Inferior parietal cortex (tissue), 1 donor: ENCODE results near the gene GABBR2.

Experiments used
- DNase-seq: peaks from one replicate; pipeline ENCODE4 v3.0.0-alpha.2; 2016; ENCODE audit errors: extremely low spot score

GABBR2 gene

GRCh38 chr9:98634685-98635336 is 73.9 kb downstream of the GABBR2 start:
- no peak for DNase-seq

DNA sequence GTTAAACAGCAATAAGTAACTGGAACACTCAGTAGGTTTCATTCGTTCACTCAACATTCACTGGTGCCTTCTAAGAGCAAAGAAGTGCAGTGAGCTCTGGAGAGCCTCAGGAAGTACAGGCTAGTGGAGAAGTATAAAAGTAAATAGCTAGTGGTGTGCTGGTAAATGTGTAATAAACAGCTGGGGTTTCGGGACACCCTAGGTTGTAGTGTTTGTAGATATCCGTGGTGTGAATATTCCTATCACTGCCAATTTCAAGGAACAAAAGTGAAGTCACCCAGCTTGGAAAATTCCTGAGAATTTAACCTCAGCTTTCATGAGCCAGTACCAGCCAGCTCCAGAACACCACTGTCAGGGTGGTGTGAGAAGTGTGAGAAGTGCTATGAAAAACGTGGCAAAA is 75.9 kb downstream of the GABBR2 start:
- DNase-seq, result no peak

DNA sequence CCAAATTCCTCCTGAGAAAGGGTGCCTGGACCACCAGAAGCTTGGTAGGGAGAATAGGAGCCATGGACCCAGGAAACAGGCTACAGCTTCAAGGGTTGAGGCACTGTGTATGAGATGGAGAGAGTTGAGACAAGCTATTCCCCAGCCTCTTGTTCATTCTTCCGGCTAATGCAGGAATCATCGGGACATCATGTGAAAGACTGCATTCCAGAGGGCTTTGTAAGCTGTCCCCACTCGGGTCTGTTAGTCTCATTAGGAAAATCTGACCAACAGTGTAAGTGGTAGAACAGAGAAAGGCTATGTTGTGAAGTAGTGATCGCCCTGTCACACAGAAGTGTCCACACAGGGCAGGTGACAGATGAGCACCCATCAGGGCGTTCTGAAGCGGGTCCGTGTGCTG is 81.4 kb downstream of the GABBR2 start:
- DNase-seq, result no peak

DNA sequence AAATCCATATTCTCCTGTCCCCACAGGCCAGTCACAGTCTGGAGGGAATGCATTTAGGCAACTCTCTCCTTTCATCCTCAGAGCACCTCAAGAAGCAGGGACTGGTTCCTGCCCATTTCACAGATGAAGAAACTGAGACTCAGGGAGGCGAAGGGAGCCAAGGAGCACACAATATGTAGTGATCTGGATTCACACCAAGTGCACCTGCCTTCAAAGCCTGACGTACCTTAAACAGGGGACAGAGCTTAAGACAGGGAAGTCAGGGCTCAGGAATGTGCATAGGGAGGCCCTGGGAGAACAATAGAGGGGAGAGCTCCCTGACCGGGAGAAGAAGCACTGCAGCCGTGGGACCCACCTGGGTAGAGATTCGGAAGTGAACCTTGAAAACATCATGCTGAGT is 83.0 kb downstream of the GABBR2 start:
- DNase-seq, result no peak

DNA sequence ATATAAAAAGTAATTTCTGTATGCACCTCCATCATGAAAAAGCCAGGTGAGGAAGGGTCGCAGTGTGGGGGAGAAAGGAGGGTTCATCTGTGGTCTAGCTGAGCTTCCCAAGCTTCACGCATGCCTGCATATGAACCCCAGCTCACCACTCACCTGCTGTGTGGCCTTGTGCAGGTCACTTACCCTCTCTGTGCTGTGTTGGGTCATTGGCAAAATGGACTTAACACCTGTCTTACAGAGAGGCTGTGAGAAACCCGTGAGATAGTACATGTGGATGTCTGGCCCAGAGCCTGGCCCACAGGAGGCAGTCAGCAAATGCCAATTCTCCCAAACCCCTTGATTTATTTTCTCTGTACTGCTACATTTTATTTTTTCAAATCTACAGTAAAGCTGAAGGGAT is 88.9 kb downstream of the GABBR2 start:
- no peak for DNase-seq

DNA sequence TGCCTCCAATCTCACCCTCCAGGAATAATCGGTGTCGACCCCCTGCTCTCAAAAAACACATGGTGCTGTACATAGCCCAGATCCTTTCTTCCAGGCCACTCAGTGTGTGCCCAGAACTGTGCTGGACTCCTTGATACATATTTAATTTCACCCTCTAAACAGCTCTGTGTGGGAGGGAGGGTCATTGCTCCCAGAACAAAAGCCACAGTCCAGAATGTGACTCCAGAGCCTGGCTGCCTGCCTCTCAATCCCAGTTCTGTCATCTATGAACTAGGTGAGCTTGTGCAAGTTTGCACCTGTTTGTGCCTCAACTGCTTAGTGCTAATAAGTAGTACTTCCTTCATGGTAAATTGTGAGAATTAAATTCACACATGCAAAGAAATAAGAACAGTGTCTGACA is 93.1 kb downstream of the GABBR2 start:
- DNase-seq, result no peak

DNA sequence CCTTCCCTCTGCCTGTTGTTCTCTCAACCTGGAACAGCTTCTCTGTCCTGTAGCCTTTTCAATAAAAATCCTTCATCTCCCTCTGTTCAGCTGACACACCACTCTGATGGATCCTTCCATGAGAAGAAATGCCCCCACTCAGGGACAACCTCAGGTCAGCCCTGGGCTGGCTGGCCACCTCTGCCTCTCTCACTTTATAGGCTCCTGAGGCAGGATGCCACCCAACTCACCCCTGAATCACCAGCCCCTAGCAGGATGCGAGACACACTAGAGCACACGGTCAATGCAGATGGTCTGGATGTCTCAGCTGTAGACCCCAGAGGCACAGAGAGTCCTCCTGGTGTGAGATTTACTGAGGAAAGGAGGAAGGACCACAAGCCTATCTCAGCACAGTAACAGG is 93.8 kb downstream of the GABBR2 start:
- no peak for DNase-seq

DNA sequence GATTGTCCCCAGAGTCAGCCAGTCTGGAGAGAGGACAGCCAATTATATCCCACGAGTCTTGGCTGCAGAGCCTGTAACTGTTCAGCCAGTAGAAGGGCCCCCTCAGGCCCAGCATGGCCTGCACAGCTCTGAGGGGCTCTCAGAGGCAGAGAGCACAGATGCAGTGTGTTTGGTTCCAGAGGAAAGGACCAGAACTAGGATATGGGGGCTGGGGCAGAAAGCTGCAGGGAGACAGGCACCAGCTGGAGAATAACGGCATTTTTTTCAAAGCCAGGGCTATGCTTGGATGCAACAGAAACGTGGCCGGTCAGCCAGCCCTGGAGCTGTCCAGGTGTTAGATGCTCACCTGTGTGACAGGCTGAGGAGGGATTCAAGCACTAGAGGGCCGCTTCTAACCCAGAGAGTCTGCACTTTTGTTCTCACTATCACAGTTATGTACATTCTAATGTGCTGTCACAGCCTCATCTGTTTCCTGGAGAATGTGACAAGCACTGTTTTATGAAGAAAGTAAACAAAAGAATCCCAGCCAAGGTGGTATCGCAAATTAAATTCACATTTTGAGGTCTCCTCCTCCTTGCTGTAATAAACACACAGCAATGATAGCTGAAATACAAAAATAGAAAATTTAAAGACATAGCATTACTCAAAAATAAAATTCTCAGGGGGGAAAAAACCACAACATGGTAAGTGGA is 96.5 kb downstream of the GABBR2 start:
- no peak for DNase-seq

- DNase-seq, result no peak
Measured at GRCh38 chr9:98611319-98611718, 97.4 kb downstream of the GABBR2 start.

DNA sequence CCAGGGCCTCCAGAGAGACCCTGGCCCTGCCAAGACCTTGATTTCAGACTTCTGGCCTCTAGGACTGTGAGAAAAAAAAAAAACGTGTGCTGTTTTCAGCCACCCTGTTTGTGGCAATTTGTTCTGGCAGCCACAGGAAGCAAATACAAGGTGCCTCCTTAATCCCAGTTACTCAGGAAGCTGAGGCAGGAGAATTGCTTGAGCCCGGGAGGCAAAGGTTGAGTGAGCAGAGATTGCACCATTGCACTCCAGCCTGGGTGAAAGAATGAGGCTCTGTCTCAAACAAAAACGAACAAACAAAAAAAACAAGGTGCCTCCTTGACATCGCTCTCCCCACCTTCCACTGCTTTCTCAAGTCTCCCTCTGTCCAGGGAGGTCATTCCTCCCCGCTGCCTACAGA is 98.0 kb downstream of the GABBR2 start:
- DNase-seq, result no peak

- DNase-seq, result no peak
Measured at GRCh38 chr9:98610211-98610610, 98.5 kb downstream of the GABBR2 start.

DNA sequence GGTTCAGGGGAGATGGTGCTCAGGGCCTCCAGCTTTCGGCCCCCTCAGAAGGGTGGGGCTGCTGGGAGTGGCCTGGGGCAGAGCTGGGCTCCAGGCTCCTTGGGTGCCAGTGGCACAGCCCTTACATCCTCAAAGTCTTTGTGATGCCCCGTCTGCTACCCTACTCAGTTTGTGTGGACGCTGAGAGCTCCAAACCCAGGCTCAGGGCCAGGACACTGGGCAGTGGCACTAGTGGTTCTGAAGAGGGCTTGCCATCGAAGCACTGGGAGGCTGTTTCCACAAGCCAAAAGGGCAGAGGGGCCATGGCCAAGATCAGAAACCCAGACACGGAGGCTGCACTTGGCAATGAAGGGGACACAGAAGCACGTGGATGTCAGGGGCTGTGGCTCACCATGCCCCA is 99.1 kb downstream of the GABBR2 start:
- DNase-seq, result no peak

- DNase-seq, result no peak
Measured at GRCh38 chr9:98607787-98608186, 100.9 kb downstream of the GABBR2 start.

GRCh38 chr9:98607152-98607551 is 101.6 kb downstream of the GABBR2 start:
- DNase-seq, result no peak

DNA sequence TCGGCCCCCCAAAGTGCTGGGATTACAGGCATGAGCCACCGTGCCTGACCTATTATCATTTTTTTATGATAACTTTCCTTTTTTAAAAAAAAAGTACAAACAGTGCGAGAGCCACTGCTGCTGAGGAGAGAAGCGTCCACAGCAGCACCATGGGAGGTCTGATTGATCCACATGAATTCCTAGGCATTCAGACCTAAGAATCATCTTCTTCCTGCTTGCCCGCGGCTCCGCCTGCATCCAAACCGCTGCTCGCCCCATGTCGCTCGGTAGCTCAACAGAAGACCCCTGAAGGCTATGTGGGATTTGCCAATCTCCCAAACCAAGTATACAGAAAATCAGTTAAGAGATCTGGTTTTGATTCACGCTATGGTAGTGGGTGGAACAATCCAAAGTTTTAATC is 102.0 kb downstream of the GABBR2 start:
- no peak for DNase-seq

DNA sequence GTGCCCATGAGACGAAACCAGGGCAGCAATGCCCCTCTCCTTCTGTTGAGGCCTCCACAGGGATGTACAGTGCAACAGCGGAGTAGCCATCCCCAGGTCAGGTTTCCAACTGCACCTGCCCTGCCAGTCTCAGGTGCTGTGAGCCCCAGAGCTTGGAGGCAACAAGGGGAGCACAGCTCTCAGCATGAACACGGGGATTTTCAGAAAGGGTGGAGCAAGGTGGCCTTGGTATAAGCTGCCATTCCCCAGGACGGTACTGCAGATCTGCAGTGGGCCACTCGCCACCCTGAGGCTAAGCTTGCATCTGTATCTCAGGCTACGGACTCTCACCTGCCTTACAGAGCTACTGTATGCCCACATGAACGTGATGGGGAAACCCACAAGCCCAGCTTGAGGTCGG is 103.6 kb downstream of the GABBR2 start:
- DNase-seq, result no peak

GRCh38 chr9:98603821-98604383 is 104.8 kb downstream of the GABBR2 start:
- peak; percentile 64 for DNase-seq

- DNase-seq, result no peak
Measured at GRCh38 chr9:98602839-98603500, 105.8 kb downstream of the GABBR2 start.

GRCh38 chr9:98600631-98601030 is 108.1 kb downstream of the GABBR2 start:
- DNase-seq, result no peak

DNA sequence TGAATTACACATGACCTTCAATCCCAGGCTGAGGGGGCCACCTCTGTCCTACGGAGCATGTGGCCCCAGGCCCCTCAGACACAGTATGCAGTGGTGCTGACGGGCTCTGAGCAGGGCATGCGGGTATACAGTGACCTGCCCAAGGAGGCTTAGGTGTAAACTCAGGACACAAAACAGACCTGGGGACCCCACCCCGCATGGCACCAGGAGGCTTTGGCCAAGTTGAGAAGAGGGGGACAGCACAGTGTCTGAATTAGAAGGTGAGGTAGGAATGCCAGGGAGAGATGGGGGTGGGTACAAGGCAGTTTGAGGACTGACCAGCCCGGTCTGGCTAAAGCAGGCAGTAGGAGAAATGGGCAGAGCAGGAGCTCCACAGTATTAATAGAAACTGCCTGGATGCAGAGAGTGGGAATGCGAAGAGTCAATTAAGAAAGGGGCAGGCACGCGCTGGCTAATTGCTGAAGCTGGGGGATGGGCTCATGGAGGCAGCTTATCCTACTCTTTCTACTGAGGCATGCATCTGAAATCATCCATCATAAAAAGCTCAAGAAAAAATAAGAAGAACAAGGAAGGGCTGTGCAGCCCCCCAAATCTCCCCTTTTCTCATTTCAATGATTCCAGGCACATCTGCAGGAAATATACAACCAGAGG is 109.0 kb downstream of the GABBR2 start:
- no peak for DNase-seq

DNA sequence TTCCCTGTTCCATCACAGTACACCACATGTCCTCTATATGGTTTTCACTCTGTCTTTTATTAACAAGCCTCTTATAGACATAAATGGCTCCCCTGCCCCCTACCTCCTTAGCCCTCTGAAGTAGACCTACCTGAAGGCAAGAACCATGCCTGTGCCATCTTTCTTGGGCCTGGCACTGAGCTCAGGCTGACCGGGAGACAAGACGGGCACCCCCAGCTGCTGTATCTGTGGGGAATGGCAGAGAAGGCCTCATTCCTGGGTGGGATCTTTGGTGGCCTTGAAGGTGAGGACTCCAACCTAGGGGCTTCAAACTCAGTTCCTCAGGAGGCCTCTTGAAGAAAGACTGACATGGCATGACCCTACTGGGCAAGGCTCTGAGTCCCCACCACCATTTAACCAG is 109.9 kb downstream of the GABBR2 start:
- DNase-seq, result no peak

DNA sequence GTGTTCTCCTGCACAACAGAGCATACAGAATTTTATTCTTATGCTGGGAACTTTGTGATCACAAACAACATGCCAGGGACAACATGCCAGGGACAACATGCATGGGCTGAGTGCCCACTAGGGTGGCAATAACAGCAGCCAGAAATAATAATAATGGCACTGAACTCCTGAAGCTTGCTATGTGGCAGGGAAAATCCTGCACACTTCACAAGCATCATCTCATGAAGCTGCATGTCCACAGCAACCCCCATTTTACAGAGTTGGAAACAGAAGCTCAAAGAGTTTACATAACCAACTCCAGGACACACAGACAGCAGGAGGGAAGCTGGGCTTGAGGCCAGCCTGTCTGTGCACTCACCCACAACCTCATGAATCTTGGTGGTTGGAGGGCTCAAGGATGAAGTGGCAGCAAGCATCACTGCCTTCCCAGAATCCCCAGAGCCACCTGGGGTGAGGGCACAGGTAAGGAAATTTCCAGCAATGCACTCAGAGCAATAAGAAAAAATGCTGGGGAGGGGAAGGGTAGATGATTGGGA is 111.4 kb downstream of the GABBR2 start:
- no peak for DNase-seq
